ENCODE results near the gene TP53I11.

TP53I11 gene

DNA sequence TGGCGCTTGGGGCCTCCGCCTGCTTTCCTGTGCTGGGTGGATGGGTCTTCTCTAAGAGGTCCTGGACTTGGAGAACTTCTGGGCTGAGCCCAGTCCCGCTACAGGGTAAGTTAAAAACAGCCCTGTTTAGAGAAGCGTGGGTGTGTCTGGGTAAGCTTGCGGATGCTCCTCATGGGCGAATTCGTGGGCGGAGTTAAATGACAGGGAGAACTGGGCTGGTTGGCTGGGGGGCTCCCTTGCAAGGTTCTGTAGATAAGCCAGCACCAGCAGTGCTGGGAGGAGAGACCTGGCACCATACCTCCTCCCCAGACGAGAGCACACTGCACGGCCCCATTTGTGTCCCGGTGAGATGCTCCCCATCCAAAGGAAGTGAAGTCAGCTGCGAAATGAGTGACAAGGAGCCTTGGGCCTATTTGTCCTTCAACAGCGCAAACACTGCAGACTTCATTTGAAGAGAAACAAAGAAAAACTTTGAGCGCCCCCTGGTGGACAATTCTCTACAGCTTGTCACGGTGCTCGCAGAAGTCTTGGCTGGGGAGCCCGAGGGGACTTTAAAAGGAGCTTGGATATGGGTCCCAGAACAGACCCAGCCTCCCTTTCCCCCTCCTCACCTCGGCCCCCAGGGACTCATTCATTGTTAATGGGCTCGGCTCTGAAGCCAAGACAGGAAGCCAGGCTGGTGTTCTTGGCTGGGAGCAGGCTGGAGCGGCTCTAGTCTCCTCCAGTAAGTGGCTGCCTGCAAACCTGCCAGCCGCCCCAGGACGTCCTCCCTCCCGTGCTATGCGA, 39.5 kb downstream of the TP53I11 start:
- peak; percentile 39 to 61 for DNase-seq

DNA sequence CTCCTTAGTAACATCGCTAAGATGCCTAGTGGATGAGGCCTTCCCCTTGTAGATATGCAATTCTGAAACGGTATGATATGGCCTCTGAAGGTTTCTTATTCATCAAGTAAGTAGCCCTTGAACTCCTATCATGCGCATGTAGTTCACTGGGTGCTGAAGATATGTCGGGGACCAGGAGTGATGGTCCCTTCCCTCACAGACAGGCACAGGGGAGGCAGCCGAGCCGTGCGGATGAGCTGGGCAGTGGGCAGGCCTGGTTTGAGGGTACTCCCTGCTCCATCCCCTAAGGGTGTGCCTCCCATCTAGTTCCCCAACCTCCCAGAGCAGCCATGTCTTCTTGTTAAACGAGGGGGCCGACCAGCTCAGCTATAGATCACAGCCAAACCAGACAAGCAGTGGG, 40.1 kb downstream of the TP53I11 start:
- DNase-seq: no peak

DNA sequence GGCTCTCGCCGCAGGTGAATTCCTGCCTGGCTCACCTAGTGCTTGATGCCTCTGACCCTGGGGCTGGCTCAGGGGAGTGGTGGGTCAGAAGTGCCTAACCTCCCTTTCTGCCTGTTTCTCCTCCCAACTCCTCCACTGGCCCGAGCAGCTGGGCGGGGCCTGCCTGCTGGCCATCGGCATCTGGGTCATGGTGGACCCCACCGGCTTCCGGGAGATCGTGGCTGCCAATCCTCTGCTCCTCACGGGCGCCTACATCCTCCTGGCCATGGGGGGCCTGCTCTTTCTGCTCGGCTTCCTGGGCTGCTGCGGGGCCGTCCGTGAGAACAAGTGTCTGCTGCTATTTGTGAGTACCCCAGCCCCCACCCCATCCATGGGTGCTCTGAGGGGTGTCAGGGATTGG, 41.1 kb downstream of the TP53I11 start:
- DNase-seq: no peak

DNA sequence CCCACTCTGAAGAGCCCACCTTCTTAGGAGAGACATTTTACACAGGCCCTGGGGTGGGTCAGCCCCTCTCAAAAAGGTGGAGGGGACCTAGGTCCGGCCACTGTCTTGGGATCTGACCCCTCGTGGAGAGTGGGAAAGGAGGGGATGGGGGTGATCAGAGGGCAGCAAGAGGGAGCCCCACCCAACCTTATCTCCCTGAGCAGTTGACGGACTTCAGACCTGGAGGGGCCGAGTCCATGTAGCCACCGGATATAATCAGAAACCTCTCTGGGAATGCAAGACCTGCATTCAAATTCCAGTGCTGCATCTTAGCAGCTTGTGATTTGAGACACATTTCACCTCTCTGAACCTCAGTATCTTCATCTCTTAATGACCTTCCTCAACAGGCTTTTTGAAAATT, 44.0 kb downstream of the TP53I11 start:
- DNase-seq: no peak

GRCh38 chr11:44905131-44905866, 45.4 kb downstream of the TP53I11 start:
- DNase-seq: no peak

DNA sequence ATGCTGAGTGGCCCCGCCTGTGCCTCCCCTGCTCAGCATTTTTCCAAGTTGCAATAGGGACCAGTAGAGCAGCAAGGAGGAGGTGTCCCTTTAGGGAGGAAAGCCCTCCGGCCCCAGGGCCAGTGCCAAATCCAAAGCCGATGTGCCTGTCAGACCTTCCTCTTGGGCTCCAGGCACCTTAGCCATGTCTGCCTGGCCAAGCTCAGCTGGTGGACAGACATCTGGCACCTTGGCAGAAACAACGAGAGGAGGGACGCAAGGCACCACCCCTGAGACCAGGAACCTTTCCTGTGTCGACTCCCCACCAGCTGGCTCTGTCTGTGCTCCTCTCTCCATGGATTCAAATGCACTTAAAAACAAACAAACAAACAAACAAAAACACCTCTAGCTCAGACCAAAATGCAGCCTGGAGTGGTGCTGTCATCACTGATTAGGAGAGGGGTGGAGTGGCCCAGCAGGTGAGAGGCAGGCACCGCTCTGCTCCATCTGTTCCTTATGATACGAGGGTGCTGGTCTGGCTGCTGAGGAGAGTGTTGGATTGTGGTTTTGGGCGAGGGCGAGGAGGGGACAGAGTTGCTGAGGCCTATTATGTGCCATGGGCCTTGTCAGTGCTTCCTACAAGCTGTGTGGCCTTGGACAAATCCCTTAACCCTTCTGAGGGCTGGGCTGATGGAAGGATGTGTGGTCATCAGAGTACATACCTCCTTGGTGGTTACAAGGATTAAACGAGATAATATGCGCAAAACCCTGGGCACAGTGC, 46.2 kb downstream of the TP53I11 start:
- no peak for DNase-seq

- DNase-seq: no peak
Observed at GRCh38 chr11:44903518-44903917, 47.2 kb downstream of the TP53I11 start.

GRCh38 chr11:44903035-44903434, 47.6 kb downstream of the TP53I11 start:
- no peak for DNase-seq

DNA sequence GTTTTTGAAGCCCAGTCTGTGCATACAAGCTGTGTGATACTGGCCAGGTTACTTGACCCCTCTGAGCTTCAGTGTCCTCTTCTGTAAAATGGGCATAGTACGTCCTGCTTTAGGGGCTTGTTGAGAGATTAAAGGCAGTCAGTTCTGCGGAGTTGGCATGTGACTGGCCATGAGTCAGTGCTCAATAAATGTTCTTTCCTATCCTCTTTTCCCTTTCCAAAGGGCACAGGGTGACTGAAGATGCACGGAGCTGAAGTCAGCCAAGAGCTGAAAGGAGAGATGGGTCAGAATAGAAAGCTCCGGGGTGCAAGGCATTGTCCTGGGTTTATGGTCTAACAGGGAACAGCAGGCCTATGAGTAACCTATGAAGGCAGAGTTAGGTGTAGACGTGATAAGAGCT, 48.9 kb downstream of the TP53I11 start:
- no peak for DNase-seq

DNA sequence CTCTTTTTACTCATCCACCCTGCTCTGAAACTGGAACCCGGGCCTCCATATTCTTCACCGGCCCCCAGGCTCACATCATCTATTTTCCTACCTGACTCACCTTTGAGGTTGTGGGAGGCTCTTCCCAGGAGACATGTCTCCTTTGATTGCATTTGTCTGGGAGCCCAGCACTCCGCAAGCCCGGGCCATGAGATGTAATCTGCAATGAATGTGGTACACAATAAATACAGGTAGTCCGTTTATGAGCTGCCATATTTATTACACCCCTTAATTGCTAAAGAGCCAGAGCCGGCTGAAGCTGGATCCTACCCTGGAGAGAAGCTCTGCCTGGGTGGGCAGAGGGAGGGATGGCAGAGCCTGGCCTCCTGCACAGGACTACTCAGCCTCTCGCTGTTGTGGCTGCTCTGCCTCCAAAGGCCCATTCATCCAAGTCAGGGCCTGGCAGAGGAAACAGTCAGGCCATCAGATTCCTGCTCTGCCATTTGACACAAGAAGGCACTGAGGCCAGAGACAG, 49.5 kb downstream of the TP53I11 start:
- no peak for DNase-seq

DNA sequence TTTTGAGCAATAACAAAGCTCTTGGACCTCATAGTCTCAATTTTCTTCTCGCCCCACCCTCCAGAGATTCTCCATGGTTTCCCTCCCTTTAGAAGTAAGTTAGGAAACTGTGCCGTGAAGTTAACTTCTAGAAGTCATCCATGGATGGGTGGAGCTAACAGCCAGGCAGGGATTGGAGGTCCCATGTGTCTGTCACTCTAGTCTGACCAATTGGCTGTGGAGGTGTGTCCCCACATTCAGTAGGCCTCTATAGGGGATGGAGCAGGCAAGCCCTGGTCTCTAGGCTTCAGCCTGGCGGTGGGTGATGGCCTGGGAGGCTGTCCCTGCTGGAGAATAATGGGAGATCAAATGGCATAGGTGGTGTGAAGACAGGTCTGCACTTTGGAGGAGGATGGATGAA, 50.7 kb downstream of the TP53I11 start:
- peak in 1 of 2 donors; percentile 1 for DNase-seq

DNA sequence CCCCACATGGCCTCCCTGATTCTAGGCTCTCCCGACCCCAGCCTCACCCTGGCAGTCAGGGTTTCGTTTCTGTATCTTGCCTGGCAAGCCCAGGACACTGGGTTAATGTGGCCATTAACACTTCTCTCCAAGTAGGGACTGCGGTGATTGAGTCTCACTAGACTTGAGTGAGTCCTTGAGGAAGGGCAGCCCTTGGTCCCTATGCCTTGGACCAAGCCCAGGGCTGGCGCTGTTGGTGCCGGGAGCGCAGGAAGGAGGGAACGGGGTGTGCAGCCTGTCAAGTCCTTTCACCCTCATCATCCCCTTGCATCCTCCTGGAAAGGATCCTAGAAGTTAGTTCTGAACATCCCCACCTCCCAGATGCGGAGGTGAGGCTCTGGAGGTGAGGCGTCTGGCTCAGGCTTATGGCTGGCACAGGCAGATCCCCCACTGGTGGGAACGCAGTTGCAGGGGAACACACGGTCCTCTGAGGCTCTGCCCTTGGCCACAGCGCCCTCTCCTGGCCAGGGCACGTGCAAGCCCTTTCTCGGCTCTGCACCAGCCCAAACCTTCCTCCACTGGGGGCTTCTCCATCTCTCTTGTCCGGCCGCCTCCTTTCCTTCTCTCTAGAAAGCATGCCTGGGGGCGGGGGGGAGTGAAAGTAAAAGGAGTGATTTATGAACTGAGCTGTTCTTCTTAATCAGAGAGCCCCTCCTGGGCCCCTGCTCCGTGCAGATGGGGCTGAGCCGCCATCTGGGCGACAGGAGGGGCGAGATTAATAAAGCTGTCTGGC, 56.7 kb downstream of the TP53I11 start:
- peak; percentile 6 to 27 for DNase-seq

GRCh38 chr11:44893308-44893822, 57.3 kb downstream of the TP53I11 start:
- DNase-seq: no peak

DNA sequence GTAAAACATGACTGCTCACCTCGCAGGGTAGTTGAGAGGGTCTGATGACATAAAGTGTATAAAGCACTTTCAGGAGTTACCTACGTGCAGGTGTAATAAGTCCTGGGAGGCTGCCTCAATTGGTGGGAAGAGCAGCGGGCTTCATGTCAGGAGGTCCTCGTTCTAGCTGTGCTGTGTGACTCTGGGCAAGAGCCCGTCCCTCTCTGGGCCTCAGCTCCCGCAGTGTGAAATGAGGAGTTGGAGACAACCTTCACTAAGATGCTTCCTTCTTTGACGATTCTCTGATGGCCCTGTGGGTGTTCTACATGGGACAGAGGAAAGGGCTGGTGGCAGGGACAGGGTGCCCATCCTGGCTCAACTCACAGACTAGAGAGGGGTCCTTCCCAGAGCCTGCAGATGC, 57.8 kb downstream of the TP53I11 start:
- no peak for DNase-seq

DNA sequence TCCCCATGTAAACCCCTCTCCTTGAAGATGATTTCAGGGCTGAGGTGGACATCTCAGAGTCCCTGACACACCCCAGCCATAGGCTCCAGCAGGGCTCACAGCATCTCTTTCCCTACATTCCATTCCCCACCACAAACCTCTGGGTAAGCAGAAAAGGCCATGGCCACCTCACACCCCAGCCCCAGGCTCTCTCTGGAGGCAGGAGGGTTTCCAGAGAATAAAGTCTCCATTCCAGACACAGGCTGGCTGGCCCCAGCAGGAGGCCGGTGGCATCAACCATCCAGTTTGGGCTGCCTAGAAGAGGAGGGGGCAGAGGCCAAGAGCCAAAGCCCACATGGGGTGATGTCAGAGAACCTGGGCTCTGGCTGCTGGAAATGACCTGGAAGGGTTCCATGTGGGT, 61.4 kb downstream of the TP53I11 start:
- no peak for DNase-seq

DNA sequence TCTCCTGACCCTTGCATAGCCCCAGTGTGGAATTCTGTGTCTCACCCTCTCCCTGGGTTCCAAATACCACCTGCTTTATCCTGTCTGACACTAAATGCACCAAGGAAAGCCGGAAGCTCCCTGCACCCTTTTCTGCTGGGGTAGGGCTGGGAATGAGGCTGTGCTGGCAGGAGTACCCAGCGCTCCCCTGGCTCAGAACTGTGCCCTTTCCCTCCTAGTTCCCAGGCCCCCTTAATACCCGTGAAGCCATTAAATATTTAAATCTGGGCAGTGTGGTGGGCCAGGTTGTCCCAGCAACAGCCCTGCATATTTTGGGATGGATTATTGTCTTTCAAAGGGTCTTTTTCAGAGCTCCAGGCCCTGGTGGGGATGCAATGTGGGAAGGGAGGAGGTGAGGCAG, 63.0 kb downstream of the TP53I11 start:
- no peak for DNase-seq

GRCh38 chr11:44886790-44887140, 63.9 kb downstream of the TP53I11 start:
- DNase-seq: no peak

DNA sequence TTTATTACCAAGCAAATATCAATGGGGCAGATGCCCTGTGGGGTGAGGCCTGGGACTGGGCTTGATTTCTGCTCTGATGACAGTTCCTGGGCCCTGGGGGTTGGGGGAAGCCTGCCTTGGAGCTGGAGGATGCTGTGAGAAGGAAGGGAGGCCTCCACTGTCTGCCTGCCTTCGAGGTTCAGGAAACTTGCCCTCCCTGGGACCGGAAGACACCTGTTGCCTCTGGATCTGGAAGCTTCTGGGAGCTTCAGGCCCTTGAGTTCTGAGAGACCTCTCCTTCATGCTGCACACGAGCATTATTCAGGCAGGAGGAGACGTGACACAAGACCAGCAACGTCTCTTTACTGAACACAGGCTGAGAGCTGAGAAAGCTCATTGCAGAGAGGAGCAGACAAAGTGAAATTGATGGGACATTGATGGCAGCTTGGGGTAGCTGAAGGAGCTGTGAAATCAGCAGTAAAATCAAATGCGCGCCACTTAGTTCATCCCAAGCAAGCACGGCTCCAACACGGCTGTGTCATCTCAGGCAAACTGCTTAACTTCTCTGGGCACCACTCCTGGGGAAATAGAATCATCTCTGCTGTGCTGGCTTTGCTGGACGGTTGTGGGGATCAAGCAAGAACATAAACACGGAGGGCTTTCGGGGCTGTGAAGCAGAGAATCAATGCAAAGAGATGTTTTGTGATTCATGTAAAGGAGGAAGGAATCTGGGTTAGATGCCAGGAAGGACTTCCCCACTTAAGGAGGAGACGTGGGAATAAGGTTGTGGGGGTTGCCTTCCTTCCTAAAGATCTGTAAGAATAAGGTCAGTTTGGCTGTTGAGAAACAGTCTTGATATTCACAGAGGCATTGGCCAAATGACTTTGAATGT, 64.5 kb downstream of the TP53I11 start:
- DNase-seq: no peak

DNA sequence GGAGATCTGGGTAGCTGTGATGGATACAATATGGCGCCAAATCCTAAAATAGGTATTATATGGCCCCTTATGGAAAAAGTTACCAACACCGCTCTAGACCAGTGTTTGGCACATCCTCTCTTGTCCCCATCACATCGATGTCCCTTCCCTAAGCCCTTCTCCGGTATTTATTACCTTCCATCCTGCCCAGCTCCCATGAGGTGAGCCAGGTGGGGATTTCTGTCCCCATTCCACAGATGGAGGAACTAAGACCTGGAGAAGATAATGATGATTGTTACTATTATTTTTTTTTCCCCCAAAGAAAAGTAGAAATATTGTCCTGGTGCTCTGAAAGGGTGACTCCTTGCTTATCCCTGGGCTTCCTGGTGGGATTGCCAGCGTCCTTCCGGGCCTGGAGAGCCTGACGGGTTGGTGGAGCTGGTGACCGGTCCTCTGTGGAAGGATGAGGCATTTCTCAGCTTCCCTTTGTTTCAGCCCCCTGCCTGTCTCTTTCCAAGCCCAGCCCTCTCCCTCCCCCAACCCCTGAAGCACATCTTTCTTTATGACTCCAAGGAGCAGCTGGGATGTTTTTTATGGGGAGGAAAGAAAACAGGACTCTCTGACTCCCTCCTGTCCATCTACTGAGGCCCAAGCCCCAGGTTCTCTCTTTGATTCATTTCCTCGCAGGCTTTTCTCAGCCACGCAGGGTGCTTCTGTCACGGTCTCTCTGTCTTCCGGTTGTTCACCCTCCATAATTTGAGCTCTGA, 65.4 kb downstream of the TP53I11 start:
- DNase-seq: no peak

- no peak for DNase-seq
Observed at GRCh38 chr11:44884056-44884455, 66.6 kb downstream of the TP53I11 start.

- no peak for DNase-seq
Observed at GRCh38 chr11:44883277-44883676, 67.4 kb downstream of the TP53I11 start.

All from bone marrow (tissue), 2 donors.